MM.1S (cell line): ENCODE measurements around the gene RUNX2.

Experiments
- DNase-seq: peaks from one replicate; pipeline ENCODE4 v3.0.0-alpha.2; 2015
- H2AFZ ChIP-seq: fragments of 300-600 bp; sonication (generic); 2 replicates; pipeline ENCODE4 v1.6.0; 2016; ENCODE audit warnings: antibody characterized with exemption, low read length
- H3F3A ChIP-seq: fragments of 300-600 bp; sonication (generic); 2 replicates; pipeline ENCODE4 v1.6.1; 2016; ENCODE audit warnings: mild to moderate bottlenecking, antibody characterized with exemption, low read length, moderate library complexity, mixed read lengths; ENCODE audit not compliant: insufficient read depth
- H3K27ac ChIP-seq: fragments of 300-600 bp; sonication (generic); 2 replicates; pipeline ENCODE4 v1.5.1; 2016; ENCODE audit warnings: mild to moderate bottlenecking, low read length
- H3K27me3 ChIP-seq: fragments of 300-600 bp; sonication (generic); replicated peaks from 2 replicates; pipeline ENCODE4 v1.6.0; 2016; ENCODE audit warnings: low read length; ENCODE audit not compliant: insufficient read depth
- H3K36me3 ChIP-seq: fragments of 300-600 bp; sonication (generic); replicated peaks from 2 replicates; pipeline ENCODE4 v1.6.1; 2016; ENCODE audit warnings: mild to moderate bottlenecking, low read length, mixed read lengths; ENCODE audit not compliant: insufficient read depth
- H3K4me1 ChIP-seq: fragments of 300-600 bp; sonication (generic); 2 replicates; pipeline ENCODE4 v1.6.1; 2016; ENCODE audit warnings: low read length, mixed read lengths
- H3K4me2 ChIP-seq: fragments of 300-600 bp; sonication (generic); 2 replicates; pipeline ENCODE4 v1.6.0; 2016; ENCODE audit warnings: low read depth, low read length
- H3K4me3 ChIP-seq: fragments of 300-600 bp; sonication (generic); 2 replicates; pipeline ENCODE4 v1.5.1; 2016; ENCODE audit warnings: low read length, mixed read lengths
- H3K79me2 ChIP-seq: fragments of 300-600 bp; sonication (generic); 2 replicates; pipeline ENCODE4 v1.6.1; 2016; ENCODE audit warnings: mixed run types, low read length, mixed read lengths
- H3K9ac ChIP-seq: fragments of 300-600 bp; sonication (generic); 2 replicates; pipeline ENCODE4 v1.6.1; 2016; ENCODE audit warnings: low read length, mixed read lengths
- H3K9me2 ChIP-seq: fragments of 300-600 bp; sonication (generic); replicated peaks from 2 replicates; pipeline ENCODE4 v1.6.1; 2016; ENCODE audit warnings: mild to moderate bottlenecking, low read length, mixed read lengths; ENCODE audit not compliant: insufficient read depth
- H3K9me3 ChIP-seq: fragments of 300-600 bp; sonication (generic); replicated peaks from 2 replicates; pipeline ENCODE4 v1.6.1; 2016; ENCODE audit warnings: mild to moderate bottlenecking, low read length, mixed read lengths; ENCODE audit not compliant: insufficient read depth
- H4K20me1 ChIP-seq: fragments of 300-600 bp; sonication (generic); 2 replicates; pipeline ENCODE4 v1.6.1; 2016; ENCODE audit warnings: mild to moderate bottlenecking, low read length, moderate library complexity, mixed read lengths; ENCODE audit not compliant: insufficient read depth
- EZH2 ChIP-seq: fragments of 300-600 bp; sonication (generic); optimal IDR thresholded peaks from 2 replicates; pipeline ENCODE3; 2017; ENCODE audit warnings: low read depth, mild to moderate bottlenecking, antibody characterized with exemption, low read length, mixed read lengths
- EZH2phosphoT487 ChIP-seq: fragments of 300-600 bp; sonication (generic); IDR thresholded peaks from 2 replicates; pipeline ENCODE4 v1.6.1; 2018; ENCODE audit warnings: antibody characterized with exemption, low read length
- TF ChIP-seq, protein P1 (sequence below): fragments of 300-600 bp; sonication (generic); IDR thresholded peaks from 2 replicates; pipeline ENCODE4 v1.5.1; 2016; ENCODE audit warnings: antibody characterized with exemption, low read length, mixed read lengths

The RUNX2 gene

DNA sequence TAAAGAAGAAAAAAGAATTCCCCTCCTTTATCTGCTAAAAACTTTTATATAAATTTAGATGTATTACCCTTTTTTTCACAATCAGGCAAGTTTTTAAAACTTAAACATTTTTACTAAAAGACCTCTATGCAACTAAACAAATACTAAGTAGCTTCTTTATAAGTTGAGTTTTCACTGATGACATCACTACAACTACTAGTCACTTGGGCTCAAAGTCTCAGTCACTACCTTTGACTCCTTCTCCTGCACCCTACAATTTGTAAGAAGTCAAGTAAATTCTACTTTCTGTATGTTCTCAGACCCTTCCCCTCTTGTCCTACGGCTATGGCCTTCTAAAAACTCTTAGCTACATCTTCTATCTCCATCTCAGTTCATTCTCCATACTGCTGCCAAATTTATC is 38.4 kb downstream of the RUNX2 start:
- Histone ChIP-seq H4K20me1 (no peaks in the 10 kb centered on the region), H3K9me3 (no peaks in the 10 kb centered on the region), H3K9me2 (no peaks in the 10 kb centered on the region), H3F3A (no peaks in the 10 kb centered on the region), H3K36me3 (no peaks in the 10 kb centered on the region), H3K4me3 (no peak overlapping the region), H3K4me1 (no peaks in the 10 kb centered on the region), H3K9ac (no peak overlapping the region), H2AFZ (no peak overlapping the region), H3K27ac (no peak overlapping the region), H3K79me2 (no peaks in the 10 kb centered on the region), H3K4me2 (no peak overlapping the region), H3K27me3 (no peaks in the 10 kb centered on the region)
- no peak for DNase-seq
- TF ChIP-seq, protein P1, sequence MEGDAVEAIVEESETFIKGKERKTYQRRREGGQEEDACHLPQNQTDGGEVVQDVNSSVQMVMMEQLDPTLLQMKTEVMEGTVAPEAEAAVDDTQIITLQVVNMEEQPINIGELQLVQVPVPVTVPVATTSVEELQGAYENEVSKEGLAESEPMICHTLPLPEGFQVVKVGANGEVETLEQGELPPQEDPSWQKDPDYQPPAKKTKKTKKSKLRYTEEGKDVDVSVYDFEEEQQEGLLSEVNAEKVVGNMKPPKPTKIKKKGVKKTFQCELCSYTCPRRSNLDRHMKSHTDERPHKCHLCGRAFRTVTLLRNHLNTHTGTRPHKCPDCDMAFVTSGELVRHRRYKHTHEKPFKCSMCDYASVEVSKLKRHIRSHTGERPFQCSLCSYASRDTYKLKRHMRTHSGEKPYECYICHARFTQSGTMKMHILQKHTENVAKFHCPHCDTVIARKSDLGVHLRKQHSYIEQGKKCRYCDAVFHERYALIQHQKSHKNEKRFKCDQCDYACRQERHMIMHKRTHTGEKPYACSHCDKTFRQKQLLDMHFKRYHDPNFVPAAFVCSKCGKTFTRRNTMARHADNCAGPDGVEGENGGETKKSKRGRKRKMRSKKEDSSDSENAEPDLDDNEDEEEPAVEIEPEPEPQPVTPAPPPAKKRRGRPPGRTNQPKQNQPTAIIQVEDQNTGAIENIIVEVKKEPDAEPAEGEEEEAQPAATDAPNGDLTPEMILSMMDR, result no peak
- no peak for TF ChIP-seq EZH2
- TF ChIP-seq EZH2phosphoT487, result no peak

DNA sequence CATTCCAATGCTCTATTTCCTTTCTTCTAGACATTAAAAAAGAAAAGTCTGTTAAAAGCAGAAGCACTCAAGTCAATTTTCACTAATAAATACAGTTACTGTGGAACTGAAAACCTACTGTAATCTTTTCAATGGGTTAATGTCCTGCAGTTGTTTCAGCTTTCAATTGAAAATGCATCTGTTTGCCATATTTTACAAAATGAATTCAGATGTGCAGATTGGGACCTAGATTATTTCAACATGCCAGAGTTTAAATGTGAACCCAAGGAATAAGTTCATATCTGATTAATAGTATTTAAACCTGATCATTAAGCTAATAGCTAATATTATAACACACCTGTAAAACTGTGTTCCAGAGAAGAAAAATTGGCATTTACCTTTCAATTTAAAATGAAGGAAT is 39.9 kb downstream of the RUNX2 start:
- DNase-seq, result no peak
- H3K4me3 ChIP-seq, result no peak overlapping the region
- H3K9me3 ChIP-seq, result no peaks in the 10 kb centered on the region
- no peaks in the 10 kb centered on the region for H3K36me3 ChIP-seq
- no peak overlapping the region for H3K9ac ChIP-seq
- H3K79me2 ChIP-seq, result no peaks in the 10 kb centered on the region
- no peak overlapping the region for H3K27ac ChIP-seq
- no peak overlapping the region for H3K4me2 ChIP-seq
- no peaks in the 10 kb centered on the region for H3K4me1 ChIP-seq
- no peaks in the 10 kb centered on the region for H3F3A ChIP-seq
- H2AFZ ChIP-seq, result no peak overlapping the region
- no peaks in the 10 kb centered on the region for H3K27me3 ChIP-seq
- H3K9me2 ChIP-seq, result no peaks in the 10 kb centered on the region
- TF ChIP-seq EZH2phosphoT487 (no peak), EZH2 (no peak)
- TF ChIP-seq, protein P1, result no peak
- no peaks in the 10 kb centered on the region for H4K20me1 ChIP-seq

DNA sequence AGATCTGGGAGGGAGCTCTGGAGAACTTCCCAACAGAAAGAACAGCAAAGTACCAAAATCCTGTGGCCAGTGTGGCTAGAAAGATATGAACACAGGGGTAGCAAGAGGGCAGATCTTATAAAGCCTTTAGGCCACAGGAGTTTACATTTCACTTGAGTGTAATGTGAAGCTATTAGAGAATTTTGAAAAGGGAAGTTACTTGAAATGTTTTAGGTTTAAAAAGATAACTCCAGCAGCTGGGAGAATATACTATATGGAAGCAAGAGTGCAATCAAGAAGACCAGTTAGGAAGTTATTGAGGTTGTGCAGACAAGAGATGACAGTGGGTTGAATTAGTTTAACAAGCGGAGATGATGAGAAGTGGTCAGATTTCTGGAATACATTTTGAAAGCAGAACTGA is 41.7 kb downstream of the RUNX2 start:
- H3K9me3 ChIP-seq, result no peaks in the 10 kb centered on the region
- no peak overlapping the region for H3K9ac ChIP-seq
- no peak overlapping the region for H3K4me3 ChIP-seq
- no peaks in the 10 kb centered on the region for H3F3A ChIP-seq
- H4K20me1 ChIP-seq, result no peaks in the 10 kb centered on the region
- H3K9me2 ChIP-seq, result no peaks in the 10 kb centered on the region
- no peaks in the 10 kb centered on the region for H3K4me1 ChIP-seq
- no peak for DNase-seq
- no peaks in the 10 kb centered on the region for H3K79me2 ChIP-seq
- H3K27me3 ChIP-seq, result no peaks in the 10 kb centered on the region
- TF ChIP-seq EZH2phosphoT487, result no peak
- no peak overlapping the region for H2AFZ ChIP-seq
- no peaks in the 10 kb centered on the region for H3K36me3 ChIP-seq
- H3K4me2 ChIP-seq, result no peak overlapping the region
- no peak overlapping the region for H3K27ac ChIP-seq

DNA sequence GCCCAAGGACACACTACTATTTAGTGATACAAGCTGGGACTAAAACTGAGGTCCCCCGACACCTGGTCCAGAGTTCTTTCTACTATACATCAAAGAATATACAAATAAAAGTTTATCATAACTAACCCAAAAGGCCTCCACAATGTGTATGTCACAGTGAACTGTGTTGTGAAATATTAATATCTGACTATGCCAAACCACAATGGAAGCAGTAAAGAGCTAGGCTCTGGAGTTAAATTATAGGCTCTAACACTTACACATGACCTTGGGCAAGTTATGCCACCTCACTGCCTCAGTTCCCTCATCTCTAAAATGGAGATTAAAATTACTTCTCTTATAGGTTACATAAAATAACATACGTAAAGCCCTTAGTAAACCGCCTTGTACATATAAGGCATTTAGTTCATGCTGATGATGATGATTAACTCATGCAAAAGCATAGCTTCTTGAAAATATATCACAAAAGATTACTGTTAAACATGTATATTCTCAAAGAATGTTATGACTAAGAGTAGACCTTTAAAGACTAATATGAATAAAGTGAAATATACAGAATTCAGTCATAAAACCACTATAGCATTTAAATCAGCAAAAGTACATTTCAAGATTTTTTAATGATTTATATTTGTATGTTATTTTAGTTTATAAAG is 43.9 kb downstream of the RUNX2 start:
- H4K20me1 ChIP-seq, result no peaks in the 10 kb centered on the region
- no peak for DNase-seq
- H3K4me2 ChIP-seq, result no peak overlapping the region
- H3K27ac ChIP-seq, result no peak overlapping the region
- H3K4me3 ChIP-seq, result no peak overlapping the region
- H3K36me3 ChIP-seq, result no peaks in the 10 kb centered on the region
- no peak overlapping the region for H3K9ac ChIP-seq
- no peaks in the 10 kb centered on the region for H3K79me2 ChIP-seq
- no peaks in the 10 kb centered on the region for H3K27me3 ChIP-seq
- H3F3A ChIP-seq, result no peaks in the 10 kb centered on the region
- H2AFZ ChIP-seq, result no peak overlapping the region
- H3K9me2 ChIP-seq, result no peaks in the 10 kb centered on the region
- TF ChIP-seq, protein P1, result no peak
- TF ChIP-seq EZH2 (no peak), EZH2phosphoT487 (no peak)
- no peaks in the 10 kb centered on the region for H3K9me3 ChIP-seq
- no peaks in the 10 kb centered on the region for H3K4me1 ChIP-seq
